KOPT-K1 (cell line): ENCODE measurements around the gene TOR1B.
A peak's percentile ranks its signal among the peaks of the same experiment; 100 is the strongest.
"Not testable (repeated sequence)": the region's sequence is repeated elsewhere in the genome, so short reads cannot be mapped to it uniquely, and the experiment has no call there.

Experiments used
- H3K27ac ChIP-seq: fragments of 200-600 bp; sonication (generic); 2 replicates; pipeline ENCODE4 v1.5.1; 2016; ENCODE audit warnings: antibody characterized with exemption, mild to moderate bottlenecking, low read depth, low read length; ENCODE audit not compliant: poor library complexity, severe bottlenecking
- H3K36me3 ChIP-seq: fragments of 200-600 bp; sonication (generic); 2 replicates; pipeline ENCODE4 v1.5.1; 2017; ENCODE audit warnings: antibody characterized with exemption, mild to moderate bottlenecking, low read length, moderate library complexity; ENCODE audit not compliant: insufficient read depth
- H3K9me3 ChIP-seq: fragments of 200-600 bp; sonication (generic); 2 replicates; pipeline ENCODE4 v1.5.1; 2017; ENCODE audit warnings: antibody characterized with exemption, low read length, mild to moderate bottlenecking; ENCODE audit not compliant: insufficient read depth, poor library complexity, severe bottlenecking

Gene TOR1B

GRCh38 chr9:129802833-129803675, at the start of gene TOR1B:
Gene TOR1B (plus strand): TSS chr9:129803184. CDS start chr9:129803213, 29 bp downstream.
- Histone ChIP-seq H3K27ac (peak within 1 kb of the TSS; percentile 63), H3K9me3 (no peaks in the 10 kb centered on the region), H3K36me3 (peaks cover 29% of the 10 kb centered on the region)

- Histone ChIP-seq H3K27ac (no peak overlapping the region), H3K9me3 (no peaks in the 10 kb centered on the region), H3K36me3 (no peaks in the 10 kb centered on the region)
Measured at GRCh38 chr9:129755151-129755550, 47.8 kb upstream of the TOR1B start.

- Histone ChIP-seq H3K36me3 (no peaks in the 10 kb centered on the region), H3K27ac (no peak overlapping the region), H3K9me3 (no peaks in the 10 kb centered on the region)
Measured at GRCh38 chr9:129756191-129756590, 46.8 kb upstream of the TOR1B start.

- Histone ChIP-seq H3K27ac (no peak overlapping the region), H3K9me3 (no peaks in the 10 kb centered on the region), H3K36me3 (no peaks in the 10 kb centered on the region)
Measured at GRCh38 chr9:129757045-129757444, 45.9 kb upstream of the TOR1B start.

- H3K9me3 ChIP-seq = no peaks in the 10 kb centered on the region
- H3K27ac ChIP-seq = no peak overlapping the region
- H3K36me3 ChIP-seq = no peaks in the 10 kb centered on the region
Measured at GRCh38 chr9:129759319-129759718, 43.7 kb upstream of the TOR1B start.

- Histone ChIP-seq H3K36me3 (no peaks in the 10 kb centered on the region), H3K9me3 (no peaks in the 10 kb centered on the region), H3K27ac (no peak overlapping the region)
Measured at GRCh38 chr9:129759804-129760502, 43.0 kb upstream of the TOR1B start.

- not testable (repeated sequence) for H3K27ac ChIP-seq, H3K9me3 ChIP-seq, H3K36me3 ChIP-seq
Measured at GRCh38 chr9:129760784-129761183, 42.2 kb upstream of the TOR1B start.

- Histone ChIP-seq H3K9me3 (no peaks in the 10 kb centered on the region), H3K27ac (no peak overlapping the region), H3K36me3 (no peaks in the 10 kb centered on the region)
Measured at GRCh38 chr9:129761293-129761900, 41.6 kb upstream of the TOR1B start.

- Histone ChIP-seq H3K27ac (no peak overlapping the region), H3K9me3 (no peaks in the 10 kb centered on the region)
Measured at GRCh38 chr9:129761901-129762369, 41.0 kb upstream of the TOR1B start.

GRCh38 chr9:129762370-129762984, 40.5 kb upstream of the TOR1B start:
- not testable (repeated sequence) for H3K36me3 ChIP-seq, H3K27ac ChIP-seq, H3K9me3 ChIP-seq

More at GRCh38 chr9:129761901-129762369, 41.0 kb upstream of the TOR1B start:
- H3K36me3 ChIP-seq = no peaks in the 10 kb centered on the region

GRCh38 chr9:129762985-129763926, 39.7 kb upstream of the TOR1B start:
- no peaks in the 10 kb centered on the region for H3K9me3 ChIP-seq
- no peak overlapping the region for H3K27ac ChIP-seq
- H3K36me3 ChIP-seq = no peaks in the 10 kb centered on the region

- no peaks in the 10 kb centered on the region for H3K9me3 ChIP-seq
- H3K27ac ChIP-seq = no peak overlapping the region
- H3K36me3 ChIP-seq = no peaks in the 10 kb centered on the region
Measured at GRCh38 chr9:129765764-129766317, 37.1 kb upstream of the TOR1B start.

GRCh38 chr9:129768486-129768885, 34.5 kb upstream of the TOR1B start:
- no peaks in the 10 kb centered on the region for H3K36me3 ChIP-seq
- no peak overlapping the region for H3K27ac ChIP-seq
- no peaks in the 10 kb centered on the region for H3K9me3 ChIP-seq

- no peaks in the 10 kb centered on the region for H3K9me3 ChIP-seq
- no peaks in the 10 kb centered on the region for H3K36me3 ChIP-seq
- H3K27ac ChIP-seq = no peak overlapping the region
Measured at GRCh38 chr9:129769669-129770068, 33.3 kb upstream of the TOR1B start.
